H1 (cell line): ENCODE results near the gene CAPZB. TPM values are rescaled to one million over a fixed set of nuclear protein-coding genes. Genes with fewer than 3 reads are reported as not detected.

Experiments used
- CTCF ChIA-PET: fragments of 300-600 bp; sonication (Branson Sonifier 250); formaldehyde crosslinking; loops from one replicate; lab custom pipeline; 2021; ENCODE audit not compliant: partially characterized antibody; lab: Charles Lee
- POLR2A ChIA-PET: fragments of 300-600 bp; sonication (Branson Sonifier 250); formaldehyde crosslinking; loops from one replicate; lab custom pipeline; 2021; ENCODE audit warnings: inconsistent platforms; ENCODE audit not compliant: partially characterized antibody; lab: Charles Lee
- DNase-seq, 2 experiments: peaks; one replicate each; pipeline versions ENCODE4 v3.0.0 to v3.0.0-alpha.2; 2010 to 2022; ENCODE audit warnings: low spot score in 2 of 2, low read depth in 1 of 2, mixed read lengths in 1 of 2
- FAIRE-seq: peaks from 2 replicates; lab custom pipeline; 2011; peaks lifted over from hg19 to GRCh38; lab: Jason Lieb, UNC
- H2AFZ ChIP-seq: 2 replicates; pipeline ENCODE4 v1.8.1; 2012; ENCODE audit warnings: low read length, inconsistent platforms
- H2AK5ac ChIP-seq: 2 replicates; pipeline ENCODE4 v1.6.1; 2013; ENCODE audit warnings: low read depth, low read length
- H2BK120ac ChIP-seq: replicated peaks from 2 replicates; pipeline ENCODE3; 2013; ENCODE audit warnings: low read depth, low read length, inconsistent platforms
- H2BK12ac ChIP-seq: 2 replicates; pipeline ENCODE4 v1.6.1; 2013; ENCODE audit warnings: low read depth, low read length
- H2BK15ac ChIP-seq: 2 replicates; pipeline ENCODE4 v1.6.1; 2013; ENCODE audit warnings: low read length
- H2BK20ac ChIP-seq: 2 replicates; pipeline ENCODE4 v1.6.1; 2013; ENCODE audit warnings: low read length
- H2BK5ac ChIP-seq: 2 replicates; pipeline ENCODE4 v1.6.1; 2013; ENCODE audit warnings: low read depth, low read length
- H3K14ac ChIP-seq: 2 replicates; pipeline ENCODE4 v1.6.1; 2013; ENCODE audit warnings: inconsistent platforms; ENCODE audit not compliant: insufficient read length
- H3K18ac ChIP-seq: 2 replicates; pipeline ENCODE4 v1.6.1; 2013; ENCODE audit warnings: low read length; ENCODE audit errors: extremely low read depth
- H3K23ac ChIP-seq: 2 replicates; pipeline ENCODE4 v1.6.1; 2013; ENCODE audit warnings: inconsistent platforms; ENCODE audit not compliant: insufficient read length
- H3K23me2 ChIP-seq: 2 replicates; pipeline ENCODE4 v1.6.1; 2013; ENCODE audit warnings: low read depth, low read length
- H3K27ac ChIP-seq: 2 replicates; pipeline ENCODE4 v1.6.1; 2011; ENCODE audit warnings: low read depth, low read length, inconsistent platforms
- H3K27me3 ChIP-seq, 4 experiments: replicated peaks in 1 of 4; 1 replicate in 1 of 4; 2 replicates in 3 of 4; pipeline versions ENCODE4 v1.6.1 to v1.8.1; 2011 to 2013; ENCODE audit warnings: low read length in 3 of 4, mild to moderate bottlenecking in 3 of 4, inconsistent platforms in 2 of 4, mixed read lengths in 2 of 4, moderate library complexity in 1 of 4; ENCODE audit not compliant: control insufficient read depth in 3 of 4, insufficient read depth in 3 of 4; ENCODE audit errors: extremely low read depth in 1 of 4
- H3K36me3 ChIP-seq, 4 experiments: 2 replicates each; pipeline versions ENCODE4 v1.6.1 to v1.8.1; 2011 to 2013; ENCODE audit warnings: mild to moderate bottlenecking in 4 of 4, low read length in 3 of 4, moderate library complexity in 2 of 4, control low read depth in 1 of 4, inconsistent platforms in 1 of 4; ENCODE audit not compliant: insufficient read depth in 4 of 4, control insufficient read depth in 2 of 4
- H3K4ac ChIP-seq: replicated peaks from 2 replicates; pipeline ENCODE3; 2013; ENCODE audit warnings: low read length, low read depth, mixed read lengths, inconsistent platforms; ENCODE audit not compliant: insufficient read length
- H3K4me1 ChIP-seq, 4 experiments: replicated peaks in 1 of 4; 1 replicate in 1 of 4; 2 replicates in 3 of 4; pipeline versions ENCODE4 v1.6.1 to v1.8.1; 2011 to 2013; ENCODE audit warnings: low read length in 3 of 4, inconsistent platforms in 2 of 4, mixed read lengths in 1 of 4; ENCODE audit not compliant: insufficient read depth in 4 of 4, control insufficient read depth in 3 of 4
- H3K4me2 ChIP-seq, 2 experiments: 2 replicates each; pipeline versions ENCODE4 v1.6.1 to v1.8.1; 2011 to 2013; ENCODE audit warnings: low read depth in 2 of 2, low read length in 2 of 2, control low read depth in 1 of 2, inconsistent platforms in 1 of 2, mild to moderate bottlenecking in 1 of 2; ENCODE audit not compliant: insufficient read depth in 1 of 2
- H3K4me3 ChIP-seq, 4 experiments: fragments of 200-600, 300-600 bp in 1 of 4; sonication (generic), shearing (Covaris generic), sonication (Bioruptor Twin) in 1 of 4; 2 replicates each; pipeline versions ENCODE4 v1.5.1 to v1.8.1; 2011 to 2016; ENCODE audit warnings: low read length in 4 of 4, low read depth in 3 of 4, control low read depth in 2 of 4, inconsistent platforms in 2 of 4, mild to moderate bottlenecking in 2 of 4, mixed read lengths in 1 of 4, moderate library complexity in 1 of 4; ENCODE audit not compliant: insufficient read depth in 2 of 4; ENCODE audit errors: extremely low read depth in 1 of 4
- H3K56ac ChIP-seq: replicated peaks from 2 replicates; pipeline ENCODE3; 2013; ENCODE audit warnings: low read depth, mild to moderate bottlenecking, mixed read lengths, low read length, inconsistent platforms; ENCODE audit not compliant: insufficient read length
- H3K79me1 ChIP-seq: 2 replicates; pipeline ENCODE4 v1.6.1; 2013; ENCODE audit warnings: low read depth, low read length, control low read depth
- H3K79me2 ChIP-seq, 2 experiments: 2 replicates each; pipeline versions ENCODE4 v1.6.1 to v1.8.1; 2012 to 2013; ENCODE audit warnings: low read length in 2 of 2, mild to moderate bottlenecking in 2 of 2, inconsistent platforms in 1 of 2; ENCODE audit not compliant: insufficient read depth in 2 of 2, control insufficient read depth in 1 of 2
- H3K9ac ChIP-seq, 4 experiments: replicated peaks in 1 of 4; 1 replicate in 1 of 4; 2 replicates in 3 of 4; pipeline versions ENCODE4 v1.6.1 to v1.8.1; 2011 to 2013; ENCODE audit warnings: low read depth in 3 of 4, low read length in 3 of 4, control low read depth in 2 of 4, mild to moderate bottlenecking in 2 of 4, moderate library complexity in 2 of 4, inconsistent platforms in 1 of 4; ENCODE audit errors: extremely low read depth in 1 of 4
- H3K9me3 ChIP-seq, 2 experiments: 2 replicates each; pipeline versions ENCODE4 v1.6.1 to v1.8.1; 2012 to 2013; ENCODE audit warnings: mild to moderate bottlenecking in 2 of 2, moderate library complexity in 2 of 2, control low read depth in 1 of 2, inconsistent platforms in 1 of 2, low read depth in 1 of 2, low read length in 1 of 2, mixed read lengths in 1 of 2; ENCODE audit not compliant: insufficient read depth in 2 of 2
- H4K20me1 ChIP-seq, 2 experiments: replicated peaks in 1 of 2; 2 replicates each; pipeline versions ENCODE3 to v1.8.1; 2011 to 2013; ENCODE audit warnings: inconsistent platforms in 2 of 2, low read length in 2 of 2, mild to moderate bottlenecking in 1 of 2; ENCODE audit not compliant: insufficient read depth in 2 of 2, control insufficient read depth in 1 of 2
- H4K5ac ChIP-seq: 2 replicates; pipeline ENCODE4 v1.6.1; 2013; ENCODE audit warnings: low read length, low read depth, mixed read lengths, inconsistent platforms; ENCODE audit not compliant: insufficient read length
- H4K8ac ChIP-seq: 2 replicates; pipeline ENCODE4 v1.8.0; 2013; ENCODE audit warnings: mild to moderate bottlenecking, moderate library complexity, low read length, inconsistent platforms; ENCODE audit not compliant: insufficient read depth; ENCODE audit errors: extremely low read depth
- H4K91ac ChIP-seq: replicated peaks from 2 replicates; pipeline ENCODE3; 2013; ENCODE audit warnings: low read length, mixed read lengths, inconsistent platforms; ENCODE audit not compliant: insufficient read length
- ASH2L ChIP-seq: fragments of 200-600, 300-600 bp; sonication (generic); IDR thresholded peaks from one replicate; pipeline ENCODE4 v1.7.1; 2017; ENCODE audit warnings: low read length
- GTF2F1 ChIP-seq: IDR thresholded peaks from 2 replicates; pipeline ENCODE4 v1.6.1; 2012; ENCODE audit warnings: low read depth, low read length, improper control_type of control experiment, borderline replicate concordance
- POLR2AphosphoS5 ChIP-seq: IDR thresholded peaks from 2 replicates; pipeline ENCODE4 v1.6.1; 2011; ENCODE audit warnings: low read depth, low read length
- SAP30 ChIP-seq: fragments of 300-600 bp; sonication (generic); IDR thresholded peaks from 2 replicates; pipeline ENCODE4 v1.7.1; 2012; ENCODE audit warnings: low read length, moderate library complexity, mild to moderate bottlenecking, inconsistent platforms; ENCODE audit not compliant: insufficient read depth, insufficient replicate concordance
- TEAD4 ChIP-seq: IDR thresholded peaks from 2 replicates; pipeline ENCODE4 v1.6.1; 2012; ENCODE audit warnings: low read depth, low read length, inconsistent platforms, mixed read lengths
- WGBS, 2 experiments: shearing (Covaris generic) in 1 of 2; methylation state at CpG; one replicate each; pipeline versions ENCODE4 v1.1.6 to v1.1.7; 2013 to 2015; ENCODE audit warnings: low lambda C conversion rate in 2 of 2, mixed read lengths in 2 of 2, inconsistent platforms in 1 of 2, low coverage in 1 of 2, missing lambda C conversion rate in 1 of 2; ENCODE audit not compliant: insufficient replicate concordance in 2 of 2, insufficient coverage in 1 of 2, insufficient read length in 1 of 2; ENCODE audit errors: extremely low coverage in 1 of 2, missing lambda C conversion rate in 1 of 2; 5-methylcytosine and 5-hydroxymethylcytosine counted together
- polyA plus RNA-seq, 7 experiments: library from polyadenylated mRNA; depleted of rRNA in 3 of 7; stranded (reverse) in 5 of 7; unstranded in 2 of 7; fragments of >200 nt in 5 of 7; fragments of 200-250 nt in 2 of 7; gene quantifications; 1 replicate in 5 of 7; 2 replicates in 1 of 7; 4 replicates in 1 of 7; pipeline versions ENCODE4 v1.2.1 to v1.2.3, GENCODE V29; 2011 to 2013; ENCODE audit warnings: missing spikeins in 2 of 7, mixed read lengths in 2 of 7
- total RNA-seq: library from RNA; stranded (reverse); fragmentation: NEBNext Ultra II Directional; extraction: Animal tissue kit (Norgen Biotek cat#: 25700); gene quantifications from 2 replicates; pipeline ENCODE4 v1.2.1, GENCODE V29; 2021

The CAPZB gene
- total and polyA plus RNA-seq, 2 of the 8 experiments (the other 6 are each of a cell fraction or from before 2014, with no cell fraction given): 162 to 371 TPM

GRCh38 chr1:19442154-19443096 lies 42.9 kb downstream of the CAPZB start:
- H3K9ac ChIP-seq: no peak overlapping the region
- TF ChIP-seq SAP30 (no peak), POLR2AphosphoS5 (no peak), TEAD4 (no peak), ASH2L (no peak), GTF2F1 (no peak)

More at GRCh38 chr1:19442154-19443096, 42.9 kb downstream of the CAPZB start:
- Histone ChIP-seq H3K36me3 (peaks cover 0 to under 1% (median 0%) of the 10 kb centered on the region in 4 experiments; a peak in 2 of 8 replicates), H4K8ac (no peak overlapping the region), H3K56ac (no peak overlapping the region), H4K5ac (no peak overlapping the region), H3K27ac (no peak overlapping the region), H2BK20ac (no peak overlapping the region), H2BK15ac (no peak overlapping the region), H3K4me2 (no peak overlapping the region), H3K27me3 (no peaks in the 10 kb centered on the region), H2AK5ac (no peak overlapping the region), H3K14ac (no peak overlapping the region), H2BK5ac (peak overlapping the region; percentile 69; the same call in 1 of the 2 replicates), H3K4ac (no peak overlapping the region), H3K9me3 (no peaks in the 10 kb centered on the region), H3K23ac (no peak overlapping the region), H3K23me2 (no peaks in the 10 kb centered on the region), H3K79me1 (peaks cover 28% of the 10 kb centered on the region), H3K79me2 (peaks cover under 1 to 95% of the 10 kb centered on the region in 2 experiments; a peak in 3 of 4 replicates), H3K4me1 (peaks cover 4 to 12% (median 10%) of the 10 kb centered on the region in 4 experiments), H4K91ac (no peak overlapping the region), H3K4me3 (no peak overlapping the region), H2BK120ac (no peak overlapping the region), H3K18ac (no peak overlapping the region), H2AFZ (no peak overlapping the region), H4K20me1 (peaks cover 31 to 45% of the 10 kb centered on the region in 2 experiments), H2BK12ac (no peak overlapping the region)
- DNase-seq: no peak
- CTCF ChIA-PET: interaction anchor here (0.7 to 8.4 kb wide), 13 partner anchors 18 to 211 kb away, joined by 3 to 79 read pairs (median 5); no protein-coding TSS in a partner anchor
- 85% methylated on average over 22 of the region's 22 CpGs; no CpG with 5 or more reads in 1 of the 2 experiments for WGBS, 2 experiments
- FAIRE-seq: no peak
- POLR2A ChIA-PET: interaction anchor here (1.2 to 1.8 kb wide), 3 partner anchors 18 to 44 kb away, joined by 3 to 4 read pairs (median 3); no protein-coding TSS in a partner anchor
